Right lobe of liver (tissue), 6 donors: Measurements from ENCODE around the gene MYOM1. TPM values are rescaled to one million over a fixed set of nuclear protein-coding genes. Genes with fewer than 3 reads are reported as not detected.
A peak's percentile ranks its signal among the peaks of the same experiment; 100 is the strongest.

Experiments
- ATAC-seq, 4 donors: fragments of 200-7000 bp; cut with Tn5 transposase; one replicate each; pipeline ENCODE4 v1.9.1; 2020; ENCODE audit warnings: mild to moderate bottlenecking in 4 of 4, moderate library complexity in 4 of 4
- DNase-seq, 3 donors: peaks; one replicate each; pipeline ENCODE4 v3.0.0-alpha.2; 2020
- H3K27ac ChIP-seq, 3 donors: fragments of 200-600 bp; one replicate each; pipeline ENCODE4 v1.8.0; 2022
- H3K27me3 ChIP-seq, 2 donors: fragments of 200-600 bp; one replicate each; pipeline ENCODE4 v1.8.0; 2022
- H3K36me3 ChIP-seq, 4 donors: fragments of 200-600 bp; sonication (generic) in 1 of 4; one replicate each; pipeline versions ENCODE4 v1.5.1 to v1.8.0; 2017 to 2022; ENCODE audit warnings: control low read depth in 1 of 4
- H3K4me1 ChIP-seq, 4 donors: fragments of 200-600 bp; sonication (generic) in 1 of 4; one replicate each; pipeline versions ENCODE4 v1.5.1 to v1.8.0; 2017 to 2022; ENCODE audit warnings: control low read depth in 1 of 4
- H3K4me3 ChIP-seq, 3 donors: fragments of 200-600 bp; one replicate each; pipeline ENCODE4 v1.8.0; 2022
- H3K9me3 ChIP-seq, 4 donors: fragments of 200-600 bp; sonication (generic) in 1 of 4; one replicate each; pipeline versions ENCODE4 v1.5.1 to v1.8.0; 2017 to 2022; ENCODE audit warnings: control low read depth in 1 of 4
- CTCF ChIP-seq, 4 donors: fragments of 200-600 bp in 3 of 4; fragments of 450-650 bp in 1 of 4; IDR thresholded peaks; one replicate each; pipeline versions ENCODE4 v1.5.1 to v1.8.0; 2016 to 2022; ENCODE audit warnings: antibody characterized with exemption in 4 of 4, mild to moderate bottlenecking in 2 of 4
- POLR2A ChIP-seq: fragments of 450-650 bp; IDR thresholded peaks from one replicate; pipeline ENCODE4 v1.6.1; 2017; ENCODE audit warnings: antibody characterized with exemption, mild to moderate bottlenecking
- WGBS: methylation state at CpG from one replicate; pipeline ENCODE4 v1.1.6; 2018; ENCODE audit warnings: low coverage, low lambda C conversion rate; ENCODE audit not compliant: insufficient coverage; ENCODE audit errors: missing lambda C conversion rate; 5-methylcytosine and 5-hydroxymethylcytosine counted together
- intact Hi-C, 2 donors: fragments of 100-400 bp; cut with DNase I; formaldehyde crosslinking; loops; one replicate each; pipeline versions ENCODE4 v1.11.2 to v1.14.1; 2022
- total RNA-seq, 6 experiments: library from RNA; depleted of rRNA in 2 of 6; stranded (reverse); fragments of >200 nt in 2 of 6; fragmentation: NEBNext Ultra II Directional in 3 of 6; extraction: Animal tissue kit (Norgen Biotek cat#: 25700) in 3 of 6; gene quantifications; one replicate each; pipeline versions ENCODE4 v1.1.0 to v1.2.4, GENCODE V29; 2016 to 2023
- donor health status: DM: no; HTN: yes; CAD: no.
- donor health status: DM: no; HTN: no; CAD: no.
- donor health status: DM: no; HTN: no; CAD: no.
- donor health status: DM: no; HTN: yes; CAD: no.
- donor health status: DM: no; HTN: yes; CAD: no.

The MYOM1 gene
- total RNA-seq, 6 experiments from 2014 or later: 3.1 to 64.5 (median 19.1) TPM

GRCh38 chr18:3194947-3195612, 24.7 kb downstream of the MYOM1 start:
- Histone ChIP-seq H3K27me3 (no peaks in the 10 kb centered on the region), H3K4me3 (peak overlapping the region in 1 of 3 donors; percentile 31), H3K4me1 (peaks cover 0 to 13% (median 0%) of the 10 kb centered on the region in 4 donors), H3K27ac (peak overlapping the region in 2 of 3 donors; percentile 71 to 85), H3K9me3 (no peaks in the 10 kb centered on the region), H3K36me3 (no peaks in the 10 kb centered on the region)
- no peak for TF ChIP-seq CTCF (IDR thresholded peaks at IDR 0.05)
- DNase-seq (no peak), ATAC-seq (peak; percentile 52 to 84 (median 78))
- intact Hi-C loops: no loop called here
- WGBS: 46% methylated on average over 6 of the region's 6 CpGs

DNA sequence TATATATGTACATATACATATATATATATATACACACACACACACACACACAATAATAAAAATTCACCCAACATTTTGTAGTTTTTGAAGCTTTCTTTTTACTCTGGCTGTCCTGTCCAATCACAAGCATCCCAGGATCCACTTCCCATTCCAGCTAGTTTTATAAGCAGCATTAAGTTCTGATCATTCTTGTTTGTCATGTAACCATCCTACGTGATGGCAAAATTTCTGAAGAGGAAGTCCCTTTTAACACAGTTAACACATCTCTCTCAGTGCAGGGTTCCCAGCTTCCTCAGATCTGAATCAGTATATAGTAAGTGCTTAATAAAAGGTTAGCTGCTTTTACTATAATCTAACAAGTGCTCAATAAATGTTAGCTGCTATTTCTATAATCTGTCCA, 26.4 kb downstream of the MYOM1 start:
- ATAC-seq: no peak
- Histone ChIP-seq H3K9me3 (no peaks in the 10 kb centered on the region), H3K4me3 (no peak overlapping the region), H3K36me3 (no peaks in the 10 kb centered on the region), H3K27me3 (no peaks in the 10 kb centered on the region), H3K27ac (peak overlapping the region in 1 of 3 donors; percentile 85), H3K4me1 (peaks cover 0 to 13% (median 0%) of the 10 kb centered on the region in 4 donors)
- no peak for DNase-seq
- 44% methylated on average over 1 of the region's 1 CpG for WGBS
- TF ChIP-seq CTCF (IDR thresholded peaks at IDR 0.05): no peak
- no peak for TF ChIP-seq POLR2A
- intact Hi-C loops: no loop called here

- TF ChIP-seq CTCF (IDR thresholded peaks at IDR 0.05): no peak
- TF ChIP-seq POLR2A: no peak
- Histone ChIP-seq H3K36me3 (peaks cover 0 to 4% (median 0%) of the 10 kb centered on the region in 4 donors), H3K4me1 (peaks cover 0 to 13% (median 0%) of the 10 kb centered on the region in 4 donors), H3K27ac (peak overlapping the region in 1 of 3 donors; percentile 59), H3K9me3 (no peaks in the 10 kb centered on the region), H3K27me3 (no peaks in the 10 kb centered on the region), H3K4me3 (no peak overlapping the region)
- WGBS: 94% methylated on average over 2 of the region's 2 CpGs
- ATAC-seq: no peak
- intact Hi-C loops: no loop called here
- no peak for DNase-seq
Measured at GRCh38 chr18:3192752-3193151, 27.0 kb downstream of the MYOM1 start.

DNA sequence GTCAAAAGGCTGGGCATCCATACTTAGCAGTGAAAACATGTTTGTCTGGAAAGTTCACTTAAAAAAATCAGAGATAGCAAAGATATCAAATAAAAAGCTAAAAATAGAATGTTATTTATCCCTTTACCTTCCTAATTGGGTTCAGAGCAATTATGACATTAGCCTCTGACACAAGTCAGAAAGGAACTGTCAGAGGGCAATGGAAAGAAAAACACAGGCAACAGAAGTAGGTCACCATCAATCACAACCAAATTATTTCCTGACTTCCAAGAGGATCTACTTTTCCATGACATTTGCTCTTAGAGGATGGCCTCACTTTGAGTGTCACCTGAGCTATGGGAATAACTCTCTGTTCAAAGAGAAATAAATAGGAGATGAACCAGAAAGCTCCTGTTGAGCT, 27.5 kb downstream of the MYOM1 start:
- Histone ChIP-seq H3K4me3 (no peak overlapping the region), H3K27me3 (no peaks in the 10 kb centered on the region), H3K36me3 (peaks cover 0 to 4% (median 0%) of the 10 kb centered on the region in 4 donors), H3K4me1 (peaks cover 0 to 13% (median 0%) of the 10 kb centered on the region in 4 donors), H3K27ac (peak overlapping the region in 1 of 3 donors; percentile 59), H3K9me3 (no peaks in the 10 kb centered on the region)
- DNase-seq: no peak
- intact Hi-C loops: no loop called here
- ATAC-seq: peak in 1 of 4 donors; percentile 19
- no peak for TF ChIP-seq POLR2A
- no peak for TF ChIP-seq CTCF (IDR thresholded peaks at IDR 0.05)
